SK-N-SH (cell line): ENCODE data around the gene DERL3. TPM values are rescaled to one million over a fixed set of nuclear protein-coding genes. Genes with fewer than 3 reads are reported as not detected.
"Not testable (repeated sequence)": the region's sequence is repeated elsewhere in the genome, so short reads cannot be mapped to it uniquely, and the experiment has no call there.

ENCODE experiments used
- CTCF ChIA-PET: fragments of 300-600, 350-600 bp; formaldehyde crosslinking; extraction: SDS; loops from one replicate; lab custom pipeline; 2021; lab: Yijun Ruan, JAX
- POLR2A ChIA-PET: fragments of 350-600 bp; sonication (Branson Sonifier 250); formaldehyde crosslinking; extraction: SDS; loops from one replicate; lab custom pipeline; 2020; ENCODE audit warnings: antibody characterized with exemption, inconsistent platforms; lab: Yijun Ruan, JAX
- DNase-seq: peaks from one replicate; pipeline ENCODE4 v3.0.0; 2012
- H2AFZ ChIP-seq: fragments of 200-600 bp; sonication (generic); 2 replicates; pipeline ENCODE4 v1.8.1; 2016; ENCODE audit warnings: antibody characterized with exemption, mild to moderate bottlenecking, low read depth
- H3F3A ChIP-seq: fragments of 200-600 bp; sonication (generic); replicated peaks from 2 replicates; pipeline ENCODE3; 2016; ENCODE audit warnings: antibody characterized with exemption, mild to moderate bottlenecking; ENCODE audit not compliant: insufficient read depth
- H3K27ac ChIP-seq, 2 experiments: fragments of 200-500 bp in 1 of 2; fragments of 200-600 bp in 1 of 2; sonication (Bioruptor generic) in 1 of 2; sonication (generic), shearing (Covaris generic) in 1 of 2; 2 replicates each; pipeline versions ENCODE4 v1.5.1 to v1.6.1; 2014 to 2016; ENCODE audit warnings: low read depth in 2 of 2, inconsistent platforms in 1 of 2, low read length in 1 of 2, mild to moderate bottlenecking in 1 of 2, mixed read lengths in 1 of 2
- H3K27me3 ChIP-seq: fragments of 200-600 bp; sonication (generic), shearing (Covaris generic); 2 replicates; pipeline ENCODE4 v1.6.1; 2016; ENCODE audit warnings: mixed run types; ENCODE audit not compliant: insufficient read depth
- H3K36me3 ChIP-seq, 2 experiments: fragments of 200-500 bp in 1 of 2; fragments of 200-600 bp in 1 of 2; sonication (Bioruptor generic) in 1 of 2; sonication (generic) in 1 of 2; replicated peaks in 1 of 2; 2 replicates each; pipeline versions ENCODE3 to v1.5.1; 2014 to 2016; ENCODE audit warnings: low read length in 1 of 2, mild to moderate bottlenecking in 1 of 2; ENCODE audit not compliant: insufficient read depth in 2 of 2, control insufficient read depth in 1 of 2
- H3K4me1 ChIP-seq, 2 experiments: fragments of 200-500 bp in 1 of 2; fragments of 200-600 bp in 1 of 2; sonication (Bioruptor generic) in 1 of 2; sonication (generic), shearing (Covaris generic) in 1 of 2; 2 replicates each; pipeline versions ENCODE4 v1.5.1 to v1.6.1; 2014 to 2016; ENCODE audit warnings: low read depth in 1 of 2, low read length in 1 of 2, mixed run types in 1 of 2; ENCODE audit not compliant: insufficient read depth in 2 of 2, control insufficient read depth in 1 of 2
- H3K4me2 ChIP-seq: fragments of 200-600 bp; sonication (generic), shearing (Covaris generic); 2 replicates; pipeline ENCODE4 v1.6.1; 2017; ENCODE audit warnings: mixed run types
- H3K4me3 ChIP-seq, 2 experiments: fragments of 200-500 bp in 1 of 2; fragments of 200-600 bp in 1 of 2; sonication (Bioruptor generic) in 1 of 2; sonication (generic), shearing (Covaris generic) in 1 of 2; 2 replicates each; pipeline versions ENCODE4 v1.5.1 to v1.8.1; 2014 to 2016; ENCODE audit warnings: low read depth in 2 of 2, inconsistent platforms in 1 of 2, low read length in 1 of 2, mild to moderate bottlenecking in 1 of 2, mixed read lengths in 1 of 2, moderate library complexity in 1 of 2
- H3K79me2 ChIP-seq: fragments of 200-600 bp; sonication (generic); 2 replicates; pipeline ENCODE4 v1.8.1; 2017; ENCODE audit warnings: mild to moderate bottlenecking; ENCODE audit not compliant: insufficient read depth
- H3K9ac ChIP-seq: fragments of 200-600 bp; sonication (generic); 2 replicates; pipeline ENCODE4 v1.6.1; 2017; ENCODE audit warnings: mixed run types
- H3K9me2 ChIP-seq: fragments of 200-600 bp; sonication (generic); 2 replicates; pipeline ENCODE4 v1.6.1; 2017; ENCODE audit warnings: mixed run types
- H3K9me3 ChIP-seq: fragments of 200-600 bp; sonication (generic); 2 replicates; pipeline ENCODE4 v1.6.1; 2017; ENCODE audit warnings: mixed run types, mild to moderate bottlenecking, moderate library complexity
- H4K20me1 ChIP-seq: fragments of 200-600 bp; sonication (generic); 2 replicates; pipeline ENCODE4 v1.6.1; 2017; ENCODE audit warnings: mild to moderate bottlenecking, mixed run types; ENCODE audit not compliant: insufficient read depth
- FOSL2 ChIP-seq: IDR thresholded peaks from 2 replicates; pipeline ENCODE4 v1.4.0; 2012; ENCODE audit warnings: low read depth, mild to moderate bottlenecking, moderate library complexity, borderline replicate concordance
- FOXJ3 ChIP-seq: sonication (generic); formaldehyde crosslinking; IDR thresholded peaks from 2 replicates; pipeline ENCODE4 v1.5.1; 2020; ENCODE audit warnings: mild to moderate bottlenecking, missing genetic modification reagents
- JUND ChIP-seq: IDR thresholded peaks from 2 replicates; pipeline ENCODE4 v1.4.0; 2012
- MAX ChIP-seq: IDR thresholded peaks from 2 replicates; pipeline ENCODE4 v1.4.0; 2012; ENCODE audit warnings: low read depth
- MEF2A ChIP-seq: IDR thresholded peaks from 2 replicates; pipeline ENCODE4 v1.4.0; 2012; ENCODE audit warnings: low read depth, borderline replicate concordance
- PBX3 ChIP-seq: IDR thresholded peaks from 2 replicates; pipeline ENCODE4; 2012
- RAD21 ChIP-seq: IDR thresholded peaks from 2 replicates; pipeline ENCODE4 v1.6.1; 2012; ENCODE audit warnings: mild to moderate bottlenecking, low read length
- SMC3 ChIP-seq: IDR thresholded peaks from 2 replicates; pipeline ENCODE4 v1.6.1; 2012; ENCODE audit warnings: low read depth, low read length, improper control_type of control experiment
- TAF1 ChIP-seq: IDR thresholded peaks from 2 replicates; pipeline ENCODE4 v1.6.1; 2012; ENCODE audit warnings: low read depth, mild to moderate bottlenecking, low read length, moderate library complexity, borderline replicate concordance
- WGBS: methylation state at CpG from one replicate; pipeline ENCODE4 v1.1.6; 2017; ENCODE audit warnings: low lambda C conversion rate; 5-methylcytosine and 5-hydroxymethylcytosine counted together
- polyA plus RNA-seq, 3 experiments: library from polyadenylated mRNA; depleted of rRNA; stranded (reverse); fragments of >200 nt; gene quantifications; 2 replicates each; pipeline ENCODE4 v1.2.3, GENCODE V29; 2012
- TF ChIP-seq, protein P1 (sequence below): fragments of 200-600 bp; sonication (generic); IDR thresholded peaks from 2 replicates; pipeline ENCODE4 v1.6.1; 2017; ENCODE audit warnings: antibody characterized with exemption, mild to moderate bottlenecking, moderate library complexity

DERL3 gene
- polyA plus RNA-seq, 1 of the 3 experiments (the other 2 are of a cell fraction): not detected

GRCh38 chr22:23862103-23862502 is 23.3 kb upstream of the DERL3 start:
- Histone ChIP-seq H3K9ac (no peak overlapping the region), H3K4me2 (no peak overlapping the region), H3K4me3 (peak overlapping the region in 1 of 2 experiments; percentile 35; a peak in 1 of 4 replicates), H3K27me3 (no peaks in the 10 kb centered on the region), H3K9me3 (no peaks in the 10 kb centered on the region), H3K27ac (no peak overlapping the region), H3K9me2 (no peaks in the 10 kb centered on the region), H4K20me1 (no peaks in the 10 kb centered on the region), H2AFZ (no peak overlapping the region), H3F3A (no peaks in the 10 kb centered on the region), H3K79me2 (no peaks in the 10 kb centered on the region), H3K36me3 (no peaks in the 10 kb centered on the region), H3K4me1 (peaks cover 0 to 13% of the 10 kb centered on the region in 2 experiments; a peak in 2 of 4 replicates)
- 29% methylated on average over 1 of the region's 3 CpGs for WGBS
- POLR2A ChIA-PET: interaction anchor here (1.2 kb wide), 1 partner anchor 32 kb away, joined by 3 read pairs; the partner anchor contains the start of gene MIF
- TF ChIP-seq FOSL2 (no peak), MAX (no peak), MEF2A (no peak), SMC3 (peak; percentile 74), RAD21 (peak; percentile 78)
- TF ChIP-seq, protein P1, sequence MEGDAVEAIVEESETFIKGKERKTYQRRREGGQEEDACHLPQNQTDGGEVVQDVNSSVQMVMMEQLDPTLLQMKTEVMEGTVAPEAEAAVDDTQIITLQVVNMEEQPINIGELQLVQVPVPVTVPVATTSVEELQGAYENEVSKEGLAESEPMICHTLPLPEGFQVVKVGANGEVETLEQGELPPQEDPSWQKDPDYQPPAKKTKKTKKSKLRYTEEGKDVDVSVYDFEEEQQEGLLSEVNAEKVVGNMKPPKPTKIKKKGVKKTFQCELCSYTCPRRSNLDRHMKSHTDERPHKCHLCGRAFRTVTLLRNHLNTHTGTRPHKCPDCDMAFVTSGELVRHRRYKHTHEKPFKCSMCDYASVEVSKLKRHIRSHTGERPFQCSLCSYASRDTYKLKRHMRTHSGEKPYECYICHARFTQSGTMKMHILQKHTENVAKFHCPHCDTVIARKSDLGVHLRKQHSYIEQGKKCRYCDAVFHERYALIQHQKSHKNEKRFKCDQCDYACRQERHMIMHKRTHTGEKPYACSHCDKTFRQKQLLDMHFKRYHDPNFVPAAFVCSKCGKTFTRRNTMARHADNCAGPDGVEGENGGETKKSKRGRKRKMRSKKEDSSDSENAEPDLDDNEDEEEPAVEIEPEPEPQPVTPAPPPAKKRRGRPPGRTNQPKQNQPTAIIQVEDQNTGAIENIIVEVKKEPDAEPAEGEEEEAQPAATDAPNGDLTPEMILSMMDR: peak; percentile 67
- peak; percentile 65 for DNase-seq
- CTCF ChIA-PET: interaction anchor here (0.6 to 4.3 kb wide), 8 partner anchors 11 to 94 kb away, joined by 3 to 27 read pairs (median 6); partner anchors contain the start of gene MIF

- H3K4me2 ChIP-seq, H2AFZ ChIP-seq, H3K36me3 ChIP-seq, H4K20me1 ChIP-seq, H3F3A ChIP-seq, H3K9me3 ChIP-seq, H3K79me2 ChIP-seq, H3K27ac ChIP-seq, POLR2A ChIA-PET, H3K9me2 ChIP-seq, H3K9ac ChIP-seq, H3K27me3 ChIP-seq, DNase-seq, H3K4me3 ChIP-seq: not testable (repeated sequence)
- CTCF ChIA-PET: interaction anchor here (0.8 to 4.3 kb wide), 4 partner anchors 10 to 338 kb away, joined by 3 to 27 read pairs (median 4); no protein-coding TSS in a partner anchor
- H3K4me1 ChIP-seq: peaks cover 0 to 22% of the 10 kb centered on the region in 2 experiments; a peak in 2 of 4 replicates
- 87% methylated on average over 8 of the region's 8 CpGs for WGBS
These were observed 21.4 kb upstream of the DERL3 start for GRCh38 chr22:23860187-23860586.

DNA sequence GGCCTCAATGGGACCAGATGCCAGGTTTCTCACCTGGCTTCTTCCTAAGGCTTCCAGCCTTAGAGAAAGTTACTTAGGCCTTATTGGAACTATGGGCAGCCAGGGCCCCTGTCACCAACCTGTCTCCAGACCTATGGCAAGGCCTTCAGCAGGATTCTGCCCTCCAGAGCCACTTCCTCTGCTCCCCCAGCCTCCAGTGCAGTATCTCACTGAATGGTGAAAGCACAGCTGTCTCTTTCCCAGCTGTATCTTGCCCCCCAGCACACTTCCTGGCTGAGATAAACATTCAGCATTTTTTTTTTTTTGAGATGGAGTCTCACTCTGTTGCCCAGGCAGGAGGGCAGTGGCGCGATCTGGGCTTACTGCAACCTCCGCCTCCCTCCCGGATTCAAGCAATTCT is 20.4 kb upstream of the DERL3 start:
- no peak for TF ChIP-seq FOXJ3 (CRISPR knock-in tag)
- TF ChIP-seq PBX3: no peak
- no peak for TF ChIP-seq JUND
- no peak for TF ChIP-seq TAF1
- ChIA-PET CTCF (interaction anchor here (0.8 to 3.2 kb wide), 9 partner anchors 10 to 337 kb away, joined by 3 to 35 read pairs (median 5); partner anchors contain the start of genes CHCHD10 and MIF), POLR2A (interaction anchor here (0.7 kb wide), 1 partner anchor 733 kb away, joined by 4 read pairs; no protein-coding TSS in a partner anchor)
- DNase-seq: no peak
- Histone ChIP-seq H4K20me1 (no peaks in the 10 kb centered on the region), H3K4me1 (peaks cover 0 to 22% of the 10 kb centered on the region in 2 experiments; a peak in 2 of 4 replicates), H3K36me3 (no peaks in the 10 kb centered on the region), H3K27ac (no peak overlapping the region), H3K9me3 (no peaks in the 10 kb centered on the region), H3K9me2 (no peaks in the 10 kb centered on the region), H3K4me3 (no peak overlapping the region), H3K27me3 (no peaks in the 10 kb centered on the region), H3K79me2 (no peaks in the 10 kb centered on the region), H3K9ac (no peak overlapping the region), H3K4me2 (no peak overlapping the region), H3F3A (peaks cover 6% of the 10 kb centered on the region), H2AFZ (no peak overlapping the region)
- WGBS: 100% methylated on average over 4 of the region's 4 CpGs
